ENCODE results near the gene ACVR2A.

DNA sequence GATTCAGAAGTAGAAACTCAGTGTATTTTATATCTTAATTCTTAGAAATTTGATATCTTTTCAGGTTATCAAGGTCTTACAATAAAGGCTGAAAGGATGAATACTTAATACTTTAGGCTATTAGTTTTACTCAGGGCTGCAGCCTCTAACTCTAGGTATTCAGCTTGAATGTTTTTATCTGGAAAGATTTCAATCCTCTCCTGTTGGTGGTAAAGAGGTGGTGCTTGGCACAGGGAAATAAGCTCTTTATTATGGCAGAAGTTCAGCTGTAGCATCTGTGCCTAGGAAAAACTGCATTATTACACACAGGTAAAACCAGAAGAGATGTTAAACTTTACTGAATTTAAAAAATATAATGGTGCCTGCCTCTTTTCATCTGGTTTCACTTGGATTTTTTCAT lies 11.1 kb downstream of the ACVR2A start:
- no peak for TF ChIP-seq POLR2A (IDR thresholded peaks at IDR 0.05)
- no peak for TF ChIP-seq CTCF (IDR thresholded peaks at IDR 0.05)
